Thoracic aorta (tissue), 2 donors: ENCODE results near the gene RPTOR. TPM values are rescaled to one million over a fixed set of nuclear protein-coding genes. Genes with fewer than 3 reads are reported as not detected.

Experiments
- ATAC-seq: fragments of 150-250 bp; one replicate; pipeline ENCODE4 v1.8.0; 2017; ENCODE audit warnings: low read depth; ENCODE audit not compliant: insufficient number of reproducible peaks, low FRiP score
- DNase-seq: peaks from one replicate; pipeline ENCODE4 v3.0.0-alpha.2; 2020; ENCODE audit warnings: low spot score
- H3K27ac ChIP-seq, 2 donors: fragments of 200-600 bp; sonication (generic); 1 replicate in 1 of 2; 2 replicates in 1 of 2; pipeline ENCODE4 v1.5.1; 2016; ENCODE audit warnings: mild to moderate bottlenecking in 2 of 2, moderate library complexity in 2 of 2
- H3K27me3 ChIP-seq: fragments of 200-600 bp; sonication (generic); replicated peaks from 2 replicates; pipeline ENCODE4 v1.6.0; 2016; ENCODE audit warnings: mild to moderate bottlenecking; ENCODE audit not compliant: insufficient read depth
- H3K36me3 ChIP-seq: fragments of 200-600 bp; sonication (generic); one replicate; pipeline ENCODE4 v1.5.1; 2016
- H3K4me1 ChIP-seq, 2 donors: fragments of 200-600 bp; sonication (generic); 1 replicate in 1 of 2; 2 replicates in 1 of 2; pipeline versions ENCODE4 v1.5.1 to v1.6.0; 2016; ENCODE audit warnings: low read depth in 2 of 2, mild to moderate bottlenecking in 1 of 2; ENCODE audit not compliant: control insufficient read depth in 1 of 2
- H3K4me3 ChIP-seq: fragments of 200-600 bp; sonication (generic); 2 replicates; pipeline ENCODE4 v1.5.1; 2016; ENCODE audit warnings: mild to moderate bottlenecking
- H3K9me3 ChIP-seq: fragments of 200-600 bp; sonication (generic); 2 replicates; pipeline ENCODE4 v1.5.1; 2016
- total RNA-seq, 2 donors: library from RNA; depleted of rRNA; stranded (reverse); fragments of >200 nt; gene quantifications; one replicate each; pipeline versions ENCODE4 v1.1.0 to v1.2.3, GENCODE V29; 2016
- TF ChIP-seq, protein P1 (sequence below): fragments of 200-600 bp; sonication (generic); IDR thresholded peaks from one replicate; pipeline ENCODE4 v1.5.1; 2019; ENCODE audit warnings: antibody characterized with exemption

The RPTOR gene
- total RNA-seq, 2 donors from 2014 or later: 42.0 to 47.4 TPM

DNA sequence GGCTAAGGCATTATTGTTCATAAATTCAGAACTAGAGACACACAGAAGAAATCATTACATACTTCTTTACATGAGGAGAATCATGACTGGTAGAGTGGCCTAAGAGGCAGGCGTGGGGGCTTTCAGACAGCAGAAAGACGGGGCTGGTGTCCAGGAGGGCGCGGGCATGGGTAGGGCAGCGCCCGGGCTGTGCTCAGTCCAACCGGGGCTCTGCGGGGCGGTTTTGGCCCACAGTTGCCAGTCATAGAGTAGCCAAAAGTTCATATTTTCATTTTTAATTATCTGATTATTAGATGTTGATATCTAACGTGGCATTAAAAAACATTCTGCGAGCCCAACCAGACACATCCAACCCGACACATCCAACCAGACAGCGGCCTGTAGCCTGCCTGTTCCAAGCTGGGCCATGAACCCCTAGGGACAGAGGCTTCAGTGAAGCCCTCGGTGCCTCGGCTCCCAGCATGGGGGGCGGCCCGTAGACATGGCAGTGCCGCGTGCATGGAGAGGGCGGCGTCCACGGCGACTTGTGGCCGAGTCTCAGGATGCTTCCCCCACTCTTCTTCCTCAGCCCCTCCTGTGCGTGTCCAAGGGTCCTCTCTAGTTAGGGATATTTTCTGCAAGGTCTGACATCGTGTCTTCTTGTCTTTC is 284.7 kb downstream of the RPTOR start:
- TF ChIP-seq, protein P1, sequence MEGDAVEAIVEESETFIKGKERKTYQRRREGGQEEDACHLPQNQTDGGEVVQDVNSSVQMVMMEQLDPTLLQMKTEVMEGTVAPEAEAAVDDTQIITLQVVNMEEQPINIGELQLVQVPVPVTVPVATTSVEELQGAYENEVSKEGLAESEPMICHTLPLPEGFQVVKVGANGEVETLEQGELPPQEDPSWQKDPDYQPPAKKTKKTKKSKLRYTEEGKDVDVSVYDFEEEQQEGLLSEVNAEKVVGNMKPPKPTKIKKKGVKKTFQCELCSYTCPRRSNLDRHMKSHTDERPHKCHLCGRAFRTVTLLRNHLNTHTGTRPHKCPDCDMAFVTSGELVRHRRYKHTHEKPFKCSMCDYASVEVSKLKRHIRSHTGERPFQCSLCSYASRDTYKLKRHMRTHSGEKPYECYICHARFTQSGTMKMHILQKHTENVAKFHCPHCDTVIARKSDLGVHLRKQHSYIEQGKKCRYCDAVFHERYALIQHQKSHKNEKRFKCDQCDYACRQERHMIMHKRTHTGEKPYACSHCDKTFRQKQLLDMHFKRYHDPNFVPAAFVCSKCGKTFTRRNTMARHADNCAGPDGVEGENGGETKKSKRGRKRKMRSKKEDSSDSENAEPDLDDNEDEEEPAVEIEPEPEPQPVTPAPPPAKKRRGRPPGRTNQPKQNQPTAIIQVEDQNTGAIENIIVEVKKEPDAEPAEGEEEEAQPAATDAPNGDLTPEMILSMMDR: no peak
- peaks cover 14 to 32% of the 10 kb centered on the region in 2 donors for H3K4me1 ChIP-seq
- H3K27me3 ChIP-seq: no peaks in the 10 kb centered on the region
- ATAC-seq (no peak), DNase-seq (no peak)
- no peak overlapping the region for H3K27ac ChIP-seq
- H3K4me3 ChIP-seq: no peak overlapping the region
- H3K36me3 ChIP-seq: no peaks in the 10 kb centered on the region
- no peaks in the 10 kb centered on the region for H3K9me3 ChIP-seq

DNA sequence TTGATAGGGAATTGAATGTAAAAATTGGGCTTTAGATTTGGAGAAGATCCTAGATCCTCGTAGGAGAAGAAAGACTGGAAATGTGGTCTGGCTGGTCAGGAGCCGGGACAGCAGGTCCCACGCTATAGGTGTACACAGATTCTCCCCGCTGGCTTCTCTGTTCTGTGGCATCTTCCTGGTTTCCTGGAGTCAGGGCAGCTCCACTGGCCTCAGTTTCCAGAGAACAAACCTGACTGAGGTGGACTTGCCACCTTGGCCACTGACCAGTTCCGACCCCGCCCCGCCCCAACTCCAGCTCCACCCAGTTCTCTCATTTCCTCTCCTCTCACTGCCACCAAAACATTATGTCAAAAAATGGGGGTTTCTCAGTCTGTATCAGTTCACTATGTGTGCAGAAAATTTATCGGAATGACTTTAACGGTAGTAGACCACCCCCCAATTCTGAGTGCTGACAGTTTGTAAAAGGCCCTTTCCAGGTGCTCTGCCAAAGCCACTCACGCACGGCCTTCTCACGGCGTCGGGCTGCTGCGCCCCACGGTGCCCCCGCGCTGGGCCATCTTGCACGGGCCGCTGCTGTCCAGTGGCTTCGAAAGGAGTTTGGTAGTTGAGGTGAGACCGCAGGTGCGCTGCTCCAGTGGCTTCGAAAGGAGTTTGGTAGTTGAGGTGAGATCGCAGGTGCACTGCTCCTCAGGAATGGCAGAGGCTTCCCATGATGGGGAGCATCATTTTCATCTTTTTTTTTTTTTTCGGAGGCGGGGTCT is 285.6 kb downstream of the RPTOR start:
- TF ChIP-seq, protein P1: no peak
- H3K36me3 ChIP-seq: no peaks in the 10 kb centered on the region
- ATAC-seq (no peak), DNase-seq (no peak)
- peaks cover 14 to 32% of the 10 kb centered on the region in 2 donors for H3K4me1 ChIP-seq
- no peak overlapping the region for H3K4me3 ChIP-seq
- H3K27ac ChIP-seq: no peak overlapping the region
- no peaks in the 10 kb centered on the region for H3K9me3 ChIP-seq
- H3K27me3 ChIP-seq: no peaks in the 10 kb centered on the region

DNA sequence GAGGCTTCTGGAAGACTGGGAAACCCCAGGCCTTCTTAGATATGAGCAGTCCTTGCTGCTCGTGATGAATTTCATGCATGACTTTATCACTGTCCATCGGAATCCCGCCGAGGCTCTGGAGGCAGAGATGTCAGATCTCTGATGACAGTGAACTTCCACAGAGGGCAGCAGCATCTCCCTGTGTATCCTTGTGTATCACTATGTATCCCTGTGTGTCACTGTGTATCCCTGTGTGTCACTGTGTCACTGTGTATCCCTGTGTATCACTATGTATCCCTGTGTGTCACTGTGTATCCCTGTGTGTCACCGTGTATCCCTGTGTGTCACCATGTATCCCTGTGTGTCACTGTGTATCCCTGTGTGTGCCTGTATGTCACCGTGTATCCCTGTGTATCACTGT is 286.9 kb downstream of the RPTOR start:
- Histone ChIP-seq H3K27me3 (no peaks in the 10 kb centered on the region), H3K36me3 (no peaks in the 10 kb centered on the region), H3K4me3 (no peak overlapping the region), H3K4me1 (peaks cover 12 to 28% of the 10 kb centered on the region in 2 donors), H3K27ac (no peak overlapping the region), H3K9me3 (no peaks in the 10 kb centered on the region)
- DNase-seq: no peak
- no peak for ATAC-seq
- TF ChIP-seq, protein P1: no peak

DNA sequence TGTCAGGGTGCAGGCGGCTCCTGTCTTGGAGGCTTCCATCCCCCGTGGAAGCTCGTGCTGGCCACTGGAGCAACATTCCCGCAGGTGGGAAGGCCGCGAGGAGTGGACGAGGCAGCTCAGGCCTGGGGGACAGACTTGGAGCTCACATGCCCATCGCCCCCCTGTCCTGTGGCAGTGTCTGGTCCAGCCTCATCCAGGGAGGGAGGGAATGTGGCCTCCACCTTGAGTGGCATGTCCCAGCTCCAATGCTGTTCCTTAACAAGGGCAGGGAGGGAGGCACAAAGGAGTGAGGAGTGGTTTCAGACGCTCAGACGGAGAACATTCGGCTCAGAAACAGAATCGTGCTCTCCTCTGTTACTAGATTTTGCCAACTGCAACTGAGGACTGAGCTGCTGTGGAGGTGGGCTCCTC is 287.6 kb downstream of the RPTOR start:
- DNase-seq: no peak
- ATAC-seq: no peak
- TF ChIP-seq, protein P1: no peak

DNA sequence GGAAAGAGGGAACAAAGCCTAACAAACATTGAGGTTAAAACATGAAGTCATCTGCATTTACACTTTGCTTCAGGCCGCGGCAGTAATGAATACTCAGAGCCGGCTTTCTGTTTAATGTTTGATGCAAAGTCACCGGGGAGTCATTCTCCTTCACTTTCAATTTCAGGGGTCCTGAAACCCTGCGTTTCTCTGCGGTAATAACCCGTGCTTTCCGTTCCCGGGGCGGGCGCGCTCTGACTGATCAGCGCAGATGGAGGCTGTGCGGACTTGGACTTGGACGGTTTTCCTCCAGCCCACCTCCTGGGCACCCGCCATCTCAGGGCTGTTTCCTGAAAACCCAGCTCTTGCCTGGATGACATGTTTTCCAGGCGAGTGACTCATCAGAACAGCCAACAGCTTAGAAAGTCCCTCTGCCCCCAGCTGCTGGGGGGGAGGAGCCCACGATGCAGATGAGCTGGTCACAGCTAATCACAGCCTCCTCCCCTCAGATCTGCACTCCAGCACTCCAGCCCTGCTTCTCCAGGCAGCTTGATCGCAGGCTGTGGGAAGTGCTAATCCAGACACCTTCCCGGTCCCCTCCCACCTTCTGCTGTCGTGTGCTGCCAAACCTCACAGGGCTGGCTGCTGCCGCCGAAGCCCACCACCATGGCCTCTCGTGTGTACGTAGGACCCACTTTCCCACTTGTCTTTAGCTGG is 288.4 kb downstream of the RPTOR start:
- H3K36me3 ChIP-seq: no peaks in the 10 kb centered on the region
- H3K27ac ChIP-seq: peak overlapping the region; percentile 77 to 88
- ATAC-seq: peak; percentile 89
- no peaks in the 10 kb centered on the region for H3K9me3 ChIP-seq
- TF ChIP-seq, protein P1: no peak
- H3K4me1 ChIP-seq: peaks cover 3 to 15% of the 10 kb centered on the region in 2 donors
- peak overlapping the region; percentile 80 for H3K4me3 ChIP-seq
- no peaks in the 10 kb centered on the region for H3K27me3 ChIP-seq
- peak; percentile 85 for DNase-seq

More for the DNA sequence above, 287.6 kb downstream of the RPTOR start:
- H3K9me3 ChIP-seq: no peaks in the 10 kb centered on the region
- no peaks in the 10 kb centered on the region for H3K27me3 ChIP-seq
- peak overlapping the region; percentile 77 to 88 for H3K27ac ChIP-seq
- H3K4me3 ChIP-seq: peak overlapping the region; percentile 80
- H3K36me3 ChIP-seq: no peaks in the 10 kb centered on the region
- H3K4me1 ChIP-seq: peaks cover 7 to 20% of the 10 kb centered on the region in 2 donors
